Measurements from ENCODE around the gene RCBTB1. TPM values are rescaled to one million over a fixed set of nuclear protein-coding genes. Genes with fewer than 3 reads are reported as not detected.
"Not testable (repeated sequence)": the region's sequence is repeated elsewhere in the genome, so short reads cannot be mapped to it uniquely, and the experiment has no call there.

RCBTB1 gene
- polyA plus RNA-seq, 1 of the 3 experiments (the other 2 are of a cell fraction): 13.2 TPM

- TF ChIP-seq USF1 (IDR thresholded peaks at IDR 0.05; ENCODE audit: borderline replicate concordance, low read depth): no peak
Observed at GRCh38 chr13:49615836-49616675, 30.7 kb upstream of the RCBTB1 start (continued).

DNA sequence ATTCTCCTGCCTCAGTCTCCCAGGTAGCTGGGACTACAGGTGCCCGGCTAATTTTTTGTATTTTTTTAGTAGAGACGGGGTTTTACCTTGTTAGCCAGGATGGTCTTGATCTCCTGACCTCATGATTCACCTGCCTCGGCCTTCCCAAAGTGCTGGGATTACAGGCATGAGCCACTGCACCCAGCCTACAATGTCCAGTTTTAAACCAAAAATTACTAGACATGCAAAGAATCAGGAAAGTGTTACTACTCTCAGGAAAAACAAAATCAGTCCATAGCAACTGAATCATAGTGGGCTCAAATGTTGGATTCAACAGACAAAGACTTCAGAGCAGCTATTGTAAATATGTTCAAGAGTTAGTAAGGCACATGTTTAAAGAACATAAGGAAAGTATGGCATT, 26.7 kb upstream of the RCBTB1 start:
- 67% methylated on average over 3 of the region's 3 CpGs for WGBS (ENCODE audit: low lambda C conversion rate)
- H3K9me2 ChIP-seq; H3K27ac ChIP-seq (ENCODE audit: low read depth in 2 of 2, low read length in 1 of 2); H3K36me3 ChIP-seq (replicated peaks in 1 of 2; ENCODE audit: control insufficient read depth in 1 of 2, insufficient read depth in 2 of 2, low read length in 1 of 2); H3K4me3 ChIP-seq (ENCODE audit: low read depth in 2 of 2, low read length in 1 of 2); H3K27me3 ChIP-seq (ENCODE audit: insufficient read depth); POLR2A ChIA-PET; H2AFZ ChIP-seq (ENCODE audit: low read depth); H3K9ac ChIP-seq; H3K79me2 ChIP-seq (ENCODE audit: insufficient read depth); H3K4me2 ChIP-seq; H4K20me1 ChIP-seq (ENCODE audit: insufficient read depth); DNase-seq; H3F3A ChIP-seq (replicated peaks; ENCODE audit: insufficient read depth); H3K9me3 ChIP-seq; H3K4me1 ChIP-seq (ENCODE audit: control insufficient read depth in 1 of 2, insufficient read depth in 2 of 2, low read depth in 1 of 2, low read length in 1 of 2): not testable (repeated sequence)
- CTCF ChIA-PET: interaction anchor here (1.0 kb wide), 1 partner anchor 18 kb away, joined by 3 read pairs; no protein-coding TSS in a partner anchor

- H3F3A ChIP-seq (replicated peaks; ENCODE audit: insufficient read depth): no peaks in the 10 kb centered on the region
- POLR2A ChIA-PET: no interaction called here
- no peak overlapping the region for H3K9ac ChIP-seq
- no peak overlapping the region for H2AFZ ChIP-seq (ENCODE audit: low read depth)
- no peaks in the 10 kb centered on the region for H3K79me2 ChIP-seq (ENCODE audit: insufficient read depth)
- no peak overlapping the region for H3K4me2 ChIP-seq
- TF ChIP-seq RAD21 (IDR thresholded peaks at IDR 0.05; ENCODE audit: low read length) (0 out of 2 replicates have a peak, but pooled peaks have one; percentile 5), RFX5 (IDR thresholded peaks at IDR 0.05; ENCODE audit: low read length) (no peak)
- H3K4me1 ChIP-seq (ENCODE audit: control insufficient read depth in 1 of 2, insufficient read depth in 2 of 2, low read depth in 1 of 2, low read length in 1 of 2): no peaks in the 10 kb centered on the region; a peak in 1 of 4 replicates
- H3K9me2 ChIP-seq: no peaks in the 10 kb centered on the region
- CTCF ChIA-PET: no interaction called here
- H3K27me3 ChIP-seq (ENCODE audit: insufficient read depth): no peaks in the 10 kb centered on the region
- H3K36me3 ChIP-seq (replicated peaks in 1 of 2; ENCODE audit: control insufficient read depth in 1 of 2, insufficient read depth in 2 of 2, low read length in 1 of 2): no peaks in the 10 kb centered on the region
- H3K27ac ChIP-seq (ENCODE audit: low read depth in 2 of 2, low read length in 1 of 2): no peak overlapping the region
- 25% methylated on average over 1 of the region's 1 CpG for WGBS (ENCODE audit: low lambda C conversion rate)
- no peaks in the 10 kb centered on the region for H4K20me1 ChIP-seq (ENCODE audit: insufficient read depth)
- no peaks in the 10 kb centered on the region for H3K9me3 ChIP-seq
- no peak overlapping the region for H3K4me3 ChIP-seq (ENCODE audit: low read depth in 2 of 2, low read length in 1 of 2)
- DNase-seq: peak; percentile 47
Observed at GRCh38 chr13:49610176-49610575, 24.8 kb upstream of the RCBTB1 start.

DNA sequence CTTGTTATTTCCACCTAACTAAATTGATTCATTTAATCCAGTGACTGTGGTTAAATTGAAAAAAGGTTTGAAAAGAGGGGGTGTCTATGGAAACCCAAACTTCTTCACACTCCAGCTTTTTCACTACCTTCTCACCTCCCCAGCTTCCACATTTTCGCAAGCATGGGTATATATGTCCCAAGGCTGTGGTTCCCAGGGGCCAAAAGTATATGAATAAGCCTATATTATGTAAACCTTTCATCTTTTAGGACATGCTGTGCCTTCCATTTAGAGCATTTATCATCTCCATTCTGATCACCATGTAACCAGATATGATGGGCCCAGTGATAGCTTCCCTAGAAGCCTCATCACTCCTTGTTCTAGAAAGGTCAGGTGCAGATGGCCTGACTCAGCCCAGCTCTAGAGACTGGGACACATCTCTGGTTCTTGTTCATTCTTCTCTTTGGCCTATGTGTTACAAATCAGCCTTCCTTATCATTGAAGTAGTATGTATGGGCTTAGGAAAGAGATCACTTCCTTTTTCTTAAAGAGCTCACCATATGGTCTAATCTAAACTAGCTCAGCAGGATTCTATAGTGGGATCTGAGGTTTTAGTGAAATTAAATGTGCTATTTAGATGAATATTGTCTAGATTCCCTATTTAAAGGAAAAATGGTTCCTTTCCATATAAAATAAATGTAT, 23.4 kb upstream of the RCBTB1 start:
- no peaks in the 10 kb centered on the region for H3K36me3 ChIP-seq (replicated peaks in 1 of 2; ENCODE audit: control insufficient read depth in 1 of 2, insufficient read depth in 2 of 2, low read length in 1 of 2)
- H3K79me2 ChIP-seq (ENCODE audit: insufficient read depth): no peaks in the 10 kb centered on the region
- no peaks in the 10 kb centered on the region for H4K20me1 ChIP-seq (ENCODE audit: insufficient read depth)
- WGBS (ENCODE audit: low lambda C conversion rate): 74% methylated on average over 1 of the region's 1 CpG
- TF ChIP-seq, protein P1, sequence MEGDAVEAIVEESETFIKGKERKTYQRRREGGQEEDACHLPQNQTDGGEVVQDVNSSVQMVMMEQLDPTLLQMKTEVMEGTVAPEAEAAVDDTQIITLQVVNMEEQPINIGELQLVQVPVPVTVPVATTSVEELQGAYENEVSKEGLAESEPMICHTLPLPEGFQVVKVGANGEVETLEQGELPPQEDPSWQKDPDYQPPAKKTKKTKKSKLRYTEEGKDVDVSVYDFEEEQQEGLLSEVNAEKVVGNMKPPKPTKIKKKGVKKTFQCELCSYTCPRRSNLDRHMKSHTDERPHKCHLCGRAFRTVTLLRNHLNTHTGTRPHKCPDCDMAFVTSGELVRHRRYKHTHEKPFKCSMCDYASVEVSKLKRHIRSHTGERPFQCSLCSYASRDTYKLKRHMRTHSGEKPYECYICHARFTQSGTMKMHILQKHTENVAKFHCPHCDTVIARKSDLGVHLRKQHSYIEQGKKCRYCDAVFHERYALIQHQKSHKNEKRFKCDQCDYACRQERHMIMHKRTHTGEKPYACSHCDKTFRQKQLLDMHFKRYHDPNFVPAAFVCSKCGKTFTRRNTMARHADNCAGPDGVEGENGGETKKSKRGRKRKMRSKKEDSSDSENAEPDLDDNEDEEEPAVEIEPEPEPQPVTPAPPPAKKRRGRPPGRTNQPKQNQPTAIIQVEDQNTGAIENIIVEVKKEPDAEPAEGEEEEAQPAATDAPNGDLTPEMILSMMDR (IDR thresholded peaks at IDR 0.05): no peak
- TF ChIP-seq RFX5 (IDR thresholded peaks at IDR 0.05; ENCODE audit: low read length): no peak
- H3K27me3 ChIP-seq (ENCODE audit: insufficient read depth): no peaks in the 10 kb centered on the region
- H3K4me2 ChIP-seq: no peak overlapping the region
- H2AFZ ChIP-seq (ENCODE audit: low read depth): no peak overlapping the region
- H3K9me2 ChIP-seq: no peaks in the 10 kb centered on the region
- H3K4me3 ChIP-seq (ENCODE audit: low read depth in 2 of 2, low read length in 1 of 2): no peak overlapping the region
- CTCF ChIA-PET: interaction anchor here (0.5 to 3.7 kb wide), 8 partner anchors 10 to 350 kb away, joined by 3 to 73 read pairs (median 10); partner anchors contain the start of genes CAB39L and SETDB2
- no peaks in the 10 kb centered on the region for H3K9me3 ChIP-seq
- POLR2A ChIA-PET: no interaction called here
- no peak overlapping the region for H3K27ac ChIP-seq (ENCODE audit: low read depth in 2 of 2, low read length in 1 of 2)
- H3K4me1 ChIP-seq (ENCODE audit: control insufficient read depth in 1 of 2, insufficient read depth in 2 of 2, low read depth in 1 of 2, low read length in 1 of 2): no peaks in the 10 kb centered on the region; a peak in 1 of 4 replicates
- DNase-seq: no peak
- no peaks in the 10 kb centered on the region for H3F3A ChIP-seq (replicated peaks; ENCODE audit: insufficient read depth)
- no peak overlapping the region for H3K9ac ChIP-seq
